GM19239 (cell line): ENCODE data around the gene NCF4.

Experiments used
- DNase-seq: peaks from one replicate; pipeline ENCODE4 v3.0.0; 2011; ENCODE audit warnings: low spot score; ENCODE audit not compliant: insufficient read length
- FAIRE-seq: peaks from 2 replicates; lab custom pipeline; 2011; peaks lifted over from hg19 to GRCh38; lab: Jason Lieb, UNC

The NCF4 gene

DNA sequence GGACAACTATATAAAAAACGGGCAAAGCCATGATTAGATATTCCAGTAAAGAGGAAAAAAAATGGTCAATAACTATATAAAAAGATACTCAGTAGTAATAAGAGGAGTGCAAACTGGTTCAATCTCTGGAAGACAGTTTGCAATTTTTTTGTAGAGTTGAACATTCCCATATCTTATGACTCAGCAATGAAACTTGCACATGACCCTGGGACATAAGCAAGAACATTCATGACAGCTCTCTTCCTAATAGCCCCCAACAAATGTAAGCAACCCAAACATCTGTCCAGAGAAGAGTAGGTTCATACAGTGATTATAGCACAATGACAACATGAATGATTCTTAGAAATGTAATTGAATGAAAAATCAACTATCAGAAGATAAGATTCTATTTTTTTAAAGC lies 30.8 kb downstream of the NCF4 start:
- DNase-seq (no peak), FAIRE-seq (no peak)

DNA sequence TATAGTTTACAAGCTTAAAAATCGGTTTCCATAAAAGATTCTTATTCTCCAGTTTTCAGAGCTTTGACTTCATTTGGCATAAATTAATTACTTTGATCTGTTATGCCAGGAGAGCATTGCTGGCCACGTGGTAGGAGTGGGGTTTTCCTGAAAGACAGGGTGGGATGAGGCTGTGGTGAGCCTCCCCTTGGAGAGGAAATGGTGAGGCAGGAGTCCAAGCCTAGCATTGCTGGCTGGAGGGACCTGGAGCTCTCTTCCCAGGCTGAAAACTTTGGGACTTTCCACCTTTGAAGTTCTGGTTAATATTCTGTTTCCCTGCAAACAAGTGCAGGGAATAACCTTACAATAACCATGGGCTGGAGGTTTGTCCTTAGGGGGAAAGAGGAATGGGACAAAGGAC lies 31.5 kb downstream of the NCF4 start:
- FAIRE-seq (no peak), DNase-seq (no peak)

DNA sequence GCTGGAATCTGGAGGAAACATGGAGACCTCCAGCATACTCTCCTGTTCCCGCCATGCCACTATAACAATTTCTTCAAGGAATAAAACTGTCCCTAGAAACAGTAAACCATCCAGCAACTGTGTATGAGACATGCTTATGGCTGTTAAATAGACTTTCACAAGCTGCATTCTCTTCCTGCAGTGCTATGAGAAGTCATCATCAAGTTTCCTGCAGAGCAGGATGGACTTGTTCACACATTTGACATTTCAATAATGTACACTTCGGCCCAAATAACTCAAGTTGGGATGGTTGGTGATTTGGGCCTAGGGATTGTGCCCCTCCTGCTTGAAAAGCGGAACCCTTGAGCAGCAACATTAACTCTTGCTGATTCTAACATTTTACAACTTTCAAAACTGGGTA lies 32.5 kb downstream of the NCF4 start:
- DNase-seq (no peak), FAIRE-seq (no peak)

DNA sequence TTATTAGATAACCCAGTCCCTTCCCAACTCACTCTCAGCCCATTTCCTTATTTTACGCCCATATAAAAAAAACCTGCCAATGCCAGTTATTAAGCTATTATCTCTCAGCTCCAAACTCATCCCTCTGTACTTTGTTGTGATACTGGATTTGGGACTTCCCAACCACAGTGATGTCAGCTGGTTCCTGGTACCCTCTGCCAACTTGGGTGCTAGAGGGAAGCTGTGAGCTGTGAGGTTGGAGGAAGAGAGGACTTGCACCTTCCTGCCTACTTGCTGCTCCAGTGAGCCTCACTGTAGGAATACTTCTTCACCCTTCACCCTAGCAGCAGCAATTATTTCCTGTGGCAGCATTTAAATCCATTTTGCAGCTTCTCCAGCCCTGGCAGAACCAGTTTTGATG lies 33.5 kb downstream of the NCF4 start:
- DNase-seq = no peak
- no peak for FAIRE-seq

DNA sequence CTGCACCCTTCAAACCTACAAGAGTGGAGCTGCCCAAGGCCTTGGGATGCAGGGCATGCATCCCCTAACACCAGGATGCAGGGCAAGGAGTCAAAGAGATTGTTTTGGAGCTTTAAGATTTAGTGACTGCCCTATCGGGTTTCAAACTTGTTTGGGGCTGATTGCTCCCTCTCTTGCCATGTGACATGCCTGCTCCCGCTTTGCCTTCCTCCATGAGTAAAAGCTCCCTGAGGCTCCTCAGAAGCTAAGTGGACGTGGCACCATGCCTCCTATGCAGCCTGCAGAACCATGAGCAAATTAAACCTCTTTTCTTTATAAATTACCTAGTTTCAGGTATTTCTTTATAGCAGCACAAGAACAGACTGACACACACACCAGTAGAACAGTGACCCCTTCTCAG lies 36.8 kb downstream of the NCF4 start:
- FAIRE-seq = no peak
- DNase-seq = no peak

DNA sequence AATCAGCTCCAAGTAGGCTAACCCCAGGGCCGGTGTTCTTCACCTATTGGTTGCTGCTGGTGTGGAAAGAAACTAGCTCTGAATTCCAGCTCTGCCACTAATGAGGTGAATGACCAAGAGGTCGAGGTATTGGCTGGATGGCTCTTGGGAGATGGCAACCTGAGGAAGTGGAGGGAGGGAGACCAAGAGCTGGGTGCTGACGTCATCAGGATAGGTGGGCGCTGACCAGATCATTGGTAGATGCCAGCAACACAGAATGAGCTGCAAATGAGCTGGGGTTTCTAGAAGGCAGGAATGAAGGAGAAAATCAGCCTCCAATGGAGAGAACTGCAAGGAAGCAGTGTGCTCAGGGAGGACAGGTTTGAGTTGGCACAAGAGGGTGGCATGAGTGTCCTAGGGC lies 37.9 kb downstream of the NCF4 start:
- FAIRE-seq (no peak), DNase-seq (no peak)

DNA sequence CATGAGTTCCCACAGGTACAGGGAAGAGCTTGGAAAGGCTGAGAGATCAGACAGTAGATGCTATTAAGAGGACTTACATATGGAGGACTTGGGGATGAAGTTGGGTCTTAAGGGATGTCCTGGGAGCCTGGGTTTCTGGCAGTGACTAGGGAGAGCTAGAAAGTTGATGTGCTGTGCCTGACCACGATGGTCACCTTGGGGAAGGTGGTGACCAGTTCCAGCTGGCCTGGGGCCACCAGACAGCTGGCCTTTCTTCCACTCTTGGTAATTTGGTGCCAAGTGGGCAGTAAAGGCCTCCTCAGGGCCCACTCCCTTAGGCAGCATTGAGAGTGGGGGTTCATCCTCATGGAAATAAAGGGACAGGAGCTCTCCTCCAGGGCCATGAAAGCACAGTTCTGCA lies 38.7 kb downstream of the NCF4 start:
- no peak for FAIRE-seq
- no peak for DNase-seq

DNA sequence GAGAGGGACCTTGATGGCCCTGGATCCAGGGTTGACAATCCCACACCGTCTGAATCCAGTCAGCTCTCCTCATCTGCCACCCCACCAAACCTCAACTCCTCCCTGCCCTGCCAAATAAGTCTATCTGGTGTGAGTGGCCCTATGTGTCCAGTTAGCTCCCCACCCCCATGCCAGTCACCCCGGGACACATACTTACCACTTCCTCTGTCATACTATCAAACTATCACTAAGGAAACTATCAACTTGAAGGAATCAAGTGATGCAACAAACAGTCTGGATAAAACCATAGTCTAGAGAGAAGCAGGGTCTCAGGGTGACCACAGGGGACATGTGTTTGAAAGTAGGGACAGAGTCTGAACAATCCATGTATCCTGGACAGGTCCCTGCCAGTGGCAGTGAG lies 39.4 kb downstream of the NCF4 start:
- FAIRE-seq (peak; percentile 28), DNase-seq (no peak)

DNA sequence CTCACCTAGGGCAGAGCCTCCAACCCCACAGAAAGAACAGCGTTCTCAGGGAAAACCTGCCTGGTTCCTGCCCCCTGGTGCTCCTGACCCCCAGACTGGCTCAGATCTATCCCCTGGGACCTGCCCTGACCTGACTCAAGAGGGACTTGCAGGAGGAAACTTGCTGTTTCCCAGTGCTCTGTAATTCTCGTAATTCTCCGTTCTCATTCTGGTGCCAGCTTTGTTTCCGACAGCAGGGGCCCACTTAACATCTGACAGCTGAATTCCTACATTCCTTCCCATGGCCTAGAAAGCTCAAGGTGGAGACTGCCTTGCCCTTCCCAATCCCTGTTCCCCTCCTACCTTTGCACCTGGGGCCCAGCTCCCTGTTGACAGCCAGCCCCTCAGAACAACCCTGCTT lies 40.1 kb downstream of the NCF4 start:
- FAIRE-seq (no peak), DNase-seq (no peak)

DNA sequence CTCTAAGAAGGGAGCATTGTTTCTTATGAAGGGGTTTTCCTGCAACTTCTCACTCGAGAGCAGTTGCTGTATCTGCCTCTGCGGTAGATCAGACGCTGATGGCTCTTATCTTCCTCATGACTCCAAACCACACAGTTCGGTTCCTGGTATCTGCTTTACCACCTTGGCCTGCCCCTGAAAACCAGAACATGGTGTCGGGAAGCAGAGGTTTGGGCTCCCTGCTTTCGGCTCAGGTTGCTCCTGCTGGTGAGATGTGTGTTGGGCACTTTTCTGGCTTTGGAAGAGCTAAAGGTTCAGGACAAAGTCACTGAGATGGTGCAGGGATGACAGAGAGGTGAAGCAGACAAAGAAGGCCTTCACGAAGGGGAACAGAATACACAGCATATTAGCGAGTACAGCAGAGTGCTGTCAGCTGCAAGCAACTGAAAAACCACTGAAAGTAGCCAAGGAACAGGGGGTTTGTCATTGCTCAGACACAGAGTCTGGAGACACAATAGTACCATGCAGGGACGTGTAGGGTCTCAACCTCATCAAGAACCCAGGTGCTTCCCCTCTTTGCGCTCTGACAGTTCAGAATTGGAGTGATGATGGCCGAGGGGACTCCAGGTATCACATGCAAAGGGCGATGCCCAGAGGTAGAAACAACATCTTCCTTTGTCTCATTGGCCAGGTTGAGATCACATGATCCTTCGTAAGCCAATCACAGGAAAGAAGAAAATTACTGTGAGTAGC lies 40.8 kb downstream of the NCF4 start:
- DNase-seq (peak; percentile 58), FAIRE-seq (peak; percentile 99)

DNA sequence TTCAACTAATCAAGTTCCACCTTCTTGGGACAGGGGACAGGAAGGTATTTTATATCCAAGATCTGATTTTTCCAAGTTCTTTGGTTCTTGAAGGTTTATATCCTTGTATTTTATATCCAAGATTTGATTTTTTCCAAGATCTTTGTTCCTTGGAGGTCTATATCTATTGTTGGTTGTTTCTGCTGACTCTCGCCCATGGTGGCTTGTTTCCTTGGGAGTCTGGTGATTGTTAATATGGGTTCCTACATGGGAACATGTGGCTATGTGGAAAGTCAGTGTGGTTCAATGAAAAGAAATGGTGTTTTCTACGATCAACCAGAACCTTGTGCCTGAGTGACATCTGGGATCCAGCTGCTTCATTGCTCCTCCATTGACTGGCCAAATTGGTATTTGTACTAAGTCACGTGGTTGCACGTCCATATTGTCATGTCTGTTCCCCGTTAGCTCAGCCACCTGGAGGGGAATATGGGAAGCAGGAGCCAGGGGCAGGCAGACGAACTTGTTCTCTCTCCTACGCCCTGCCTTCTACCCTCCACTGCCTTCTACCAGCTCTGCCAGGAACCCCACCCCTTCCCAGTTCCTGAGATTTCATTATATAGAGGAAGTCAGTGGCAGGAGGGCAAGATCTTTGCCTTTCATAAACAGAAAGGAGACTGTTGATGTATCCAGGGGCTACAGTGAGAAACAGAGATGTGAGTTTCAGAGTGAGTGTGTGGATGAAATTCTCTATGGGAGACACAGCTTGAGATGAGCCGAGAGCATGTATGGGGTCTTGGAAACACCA lies 41.5 kb downstream of the NCF4 start:
- FAIRE-seq (peak; percentile 26), DNase-seq (no peak)

DNA sequence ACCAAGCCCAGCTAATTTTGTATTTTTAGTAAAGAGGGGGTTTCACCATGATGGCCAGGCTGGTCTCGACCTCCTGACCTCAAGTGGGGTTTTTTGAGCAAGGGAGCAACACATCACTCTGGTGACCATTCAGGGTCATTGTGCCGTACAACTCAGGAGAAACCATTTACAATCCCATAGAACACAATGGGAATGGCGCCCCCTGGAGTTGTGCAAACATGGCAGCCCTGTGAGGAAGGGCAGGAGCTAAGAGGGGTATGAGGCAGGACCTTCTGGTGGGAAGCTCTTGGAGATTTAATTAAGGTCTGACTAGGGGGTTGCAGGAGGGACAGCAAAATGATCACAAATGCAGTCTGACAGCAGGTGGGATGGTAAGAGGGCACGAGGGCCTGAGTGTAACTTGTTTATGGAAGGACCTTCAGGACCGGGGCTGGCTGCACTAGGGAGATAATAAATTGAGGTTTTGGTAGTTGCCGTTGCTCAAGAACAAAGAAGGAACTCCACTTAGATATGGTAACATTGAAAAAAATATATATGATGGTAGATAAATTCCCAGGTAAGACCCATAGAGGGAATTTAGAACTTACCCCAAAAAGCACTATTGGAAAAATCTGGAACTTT lies 43.6 kb downstream of the NCF4 start:
- FAIRE-seq = no peak
- DNase-seq = no peak

DNA sequence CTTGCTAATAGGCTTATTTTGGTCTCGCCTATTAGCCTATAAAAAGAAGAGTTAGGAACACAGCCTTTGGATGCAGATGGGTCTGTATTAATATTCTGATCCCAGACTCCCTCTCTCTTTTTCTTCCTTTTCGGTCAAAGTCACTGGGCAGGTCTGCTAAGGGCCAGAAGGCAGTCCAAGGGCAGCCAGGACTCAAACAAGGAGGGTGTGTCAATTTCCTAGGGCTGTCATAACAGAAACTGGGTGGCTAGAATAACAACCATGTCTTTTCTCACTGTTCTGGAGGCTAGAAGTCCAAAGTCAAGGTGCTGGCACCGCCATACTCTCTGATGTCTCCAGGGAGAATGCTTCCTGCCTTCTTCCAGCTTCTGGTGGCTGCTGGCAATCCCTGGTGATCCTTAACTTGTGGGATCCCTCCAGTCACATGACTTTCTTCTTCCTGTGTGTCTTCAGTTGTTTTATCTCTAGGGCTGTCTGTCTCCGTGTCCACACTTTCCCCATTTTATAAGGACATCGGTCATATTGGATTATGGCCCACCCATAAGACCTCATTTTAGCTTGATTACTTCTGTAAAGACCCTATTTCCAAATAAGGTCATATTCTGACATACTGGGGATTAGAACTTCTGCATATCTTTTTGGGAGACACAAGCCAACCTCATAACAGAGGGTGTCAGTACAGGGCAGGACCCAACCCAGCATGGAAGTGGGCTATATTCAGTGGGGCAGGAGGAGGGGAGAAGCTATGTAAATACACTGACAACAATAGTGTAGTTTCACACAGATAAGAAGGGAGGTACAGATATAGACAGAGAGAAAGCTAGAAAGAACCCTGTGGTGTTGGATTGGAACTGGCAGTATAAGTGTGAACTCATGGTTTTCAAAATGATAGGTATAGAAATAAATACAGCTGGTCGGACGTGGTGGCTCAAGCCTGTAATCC lies 46.7 kb downstream of the NCF4 start:
- DNase-seq = no peak
- FAIRE-seq = peak; percentile 64

DNA sequence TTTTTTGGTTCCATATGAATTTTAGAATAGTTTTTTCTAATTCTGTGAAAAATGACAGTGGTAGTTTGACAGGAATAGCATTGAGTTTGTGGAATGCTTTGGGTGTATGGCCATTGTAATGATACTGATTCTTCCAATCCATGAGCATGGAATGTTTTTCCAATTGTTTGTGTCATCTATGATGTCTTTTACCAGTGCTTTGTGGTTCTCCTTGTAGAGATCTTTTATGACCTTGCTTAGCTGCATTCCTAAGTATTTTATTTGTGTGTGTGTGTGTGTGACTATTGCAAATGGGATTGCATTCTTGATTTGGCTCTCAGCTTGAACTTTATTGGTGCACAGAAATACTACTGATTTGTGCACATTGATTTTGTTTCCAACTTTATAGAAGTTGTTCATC lies 49.7 kb downstream of the NCF4 start:
- FAIRE-seq (no peak), DNase-seq (no peak)

DNA sequence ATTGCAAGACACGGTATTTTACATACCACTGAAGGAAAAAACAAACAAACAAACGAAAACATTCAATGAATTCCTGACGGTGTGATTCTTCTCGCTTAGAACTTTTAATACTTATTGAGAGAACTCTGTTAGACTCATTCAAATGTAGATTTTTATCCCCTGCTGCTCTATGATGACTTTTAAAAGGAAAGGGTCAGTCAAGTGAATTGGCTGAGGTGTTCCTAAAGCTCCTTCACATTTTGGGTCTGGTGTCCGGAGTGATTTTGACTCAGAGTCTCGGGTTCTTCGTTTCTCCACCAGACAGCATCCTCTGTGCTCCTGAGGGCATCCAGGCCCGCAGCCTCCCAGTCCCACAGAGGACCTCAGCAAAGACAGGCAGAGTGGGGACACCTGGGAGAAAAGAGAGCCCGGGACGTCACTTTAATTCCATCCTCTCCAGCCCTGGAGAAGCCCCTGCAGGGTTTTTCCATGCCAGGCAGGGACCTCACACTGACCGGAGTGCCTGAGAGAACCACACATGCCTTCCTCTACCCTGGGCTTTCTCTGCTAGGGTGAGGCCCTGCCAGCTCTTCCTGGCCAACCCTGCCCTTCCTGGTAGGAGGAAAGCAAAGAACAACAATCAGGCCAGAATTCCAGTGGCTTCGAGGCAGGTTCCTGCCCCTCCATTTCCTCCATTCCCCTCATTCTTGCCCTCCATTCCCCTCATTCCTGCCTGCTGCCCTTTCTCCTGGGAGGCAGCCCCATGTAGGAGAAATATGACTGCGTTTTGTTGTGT lies 51.3 kb downstream of the NCF4 start:
- FAIRE-seq (no peak), DNase-seq (no peak)

DNA sequence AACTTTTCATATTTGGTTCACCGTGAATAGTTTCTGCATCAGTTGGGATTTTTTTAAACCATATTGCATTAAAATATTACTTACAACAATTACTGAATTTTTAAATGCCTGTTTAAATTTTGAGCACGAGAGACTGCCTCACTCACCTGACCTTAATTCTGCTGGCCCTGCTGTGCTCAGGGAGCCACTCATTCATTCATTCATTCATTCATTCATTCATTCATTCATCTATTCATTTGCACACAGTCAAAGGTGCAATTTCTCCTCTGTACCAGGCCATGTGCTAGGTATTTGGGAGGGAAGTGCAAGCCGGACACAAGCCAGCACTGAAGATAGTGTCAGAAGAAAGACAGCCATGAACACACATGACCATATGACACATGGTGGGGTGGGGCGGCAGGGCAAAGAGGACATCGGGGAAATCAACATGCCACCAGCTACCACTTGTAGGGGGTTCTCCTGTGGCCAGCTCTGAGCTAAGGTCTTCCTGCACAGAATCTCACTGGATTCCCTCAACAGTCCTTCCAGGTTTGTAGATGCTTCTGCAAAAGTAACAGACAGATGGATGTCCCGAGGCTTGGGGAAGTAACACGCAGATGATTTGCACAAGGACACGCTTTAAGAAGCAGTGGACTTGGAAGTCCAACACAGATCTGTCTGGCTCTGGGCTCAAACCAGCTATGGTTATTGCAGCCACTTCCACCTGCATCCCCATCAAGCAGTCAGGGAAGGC lies 52.1 kb downstream of the NCF4 start:
- DNase-seq (no peak), FAIRE-seq (no peak)

DNA sequence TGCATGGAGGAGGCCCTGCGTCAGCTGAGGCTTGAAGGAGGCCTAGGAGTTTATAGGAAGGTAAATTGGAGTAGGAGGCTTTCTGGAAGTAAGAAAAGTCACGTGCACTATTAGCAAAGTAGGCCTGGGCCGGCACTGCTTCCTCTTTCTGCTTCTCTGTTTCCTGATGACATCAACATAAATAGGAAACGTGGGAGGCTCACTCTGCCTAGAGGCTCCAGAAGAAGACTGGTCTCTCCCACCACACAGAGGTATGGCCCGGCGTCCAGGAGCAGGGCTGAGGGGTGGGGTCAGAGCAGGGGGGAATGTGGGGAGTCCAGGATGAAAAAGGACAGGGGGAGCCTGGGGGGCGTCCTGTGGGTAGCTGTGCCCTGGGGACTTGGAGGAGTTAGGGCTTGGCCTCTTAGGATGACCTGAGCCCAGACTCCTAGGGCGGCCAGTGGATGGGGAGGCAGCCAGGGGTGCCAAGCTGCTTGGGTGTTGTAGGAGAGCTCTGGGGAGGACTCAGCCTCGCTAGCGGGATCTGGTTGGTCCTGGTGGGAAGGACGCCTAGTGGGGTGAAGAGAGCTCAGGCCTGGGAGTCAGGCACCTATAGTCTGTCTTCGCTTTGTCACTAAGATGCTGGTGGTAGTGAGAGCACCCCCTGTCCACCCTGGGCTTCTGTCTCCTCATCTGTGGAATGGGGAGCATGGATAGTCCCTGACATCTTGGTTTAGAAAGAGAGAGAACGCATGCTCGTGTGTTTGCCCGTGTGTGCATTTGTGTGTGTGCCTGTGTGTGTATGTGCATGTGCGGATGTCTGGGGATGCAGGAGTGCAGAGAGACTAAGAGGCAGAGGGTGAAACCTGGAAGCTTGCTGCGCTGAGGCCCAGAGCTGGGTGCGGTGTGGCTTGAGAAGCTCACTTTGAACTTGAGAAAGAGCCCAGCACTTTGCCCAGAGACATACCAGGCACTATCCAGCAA lies 52.9 kb downstream of the NCF4 start, which contains the start of gene CSF2RB:
TSS of gene CSF2RB (plus strand) at position 202 of the 963 bp plus-strand sequence. CDS start 8,580 bp downstream, outside the sequence.
- FAIRE-seq (peak; percentile 90), DNase-seq (no peak)

DNA sequence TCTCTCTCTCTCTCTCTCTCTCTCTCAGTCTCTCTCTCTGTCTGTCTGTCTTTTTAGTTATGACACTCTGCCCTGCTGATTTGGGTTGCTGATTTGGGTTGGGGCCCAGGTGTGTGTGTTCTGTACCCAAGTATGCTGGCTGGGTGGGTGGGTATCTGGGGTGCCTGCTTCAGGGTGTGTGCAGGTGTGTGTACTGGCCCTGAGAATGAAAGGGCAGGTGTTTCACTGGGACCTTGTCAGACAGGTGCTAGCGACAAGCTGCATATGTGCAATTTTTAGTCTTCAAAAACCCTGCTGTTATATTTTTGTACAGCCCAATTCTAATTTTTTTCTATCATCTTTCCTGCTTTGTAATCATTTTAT lies 53.6 kb downstream of the NCF4 start:
- no peak for FAIRE-seq
- DNase-seq = no peak
